ENCODE measurements around the gene RSPH10B2. TPM values are rescaled to one million over a fixed set of nuclear protein-coding genes. Genes with fewer than 3 reads are reported as not detected.
"Not testable (repeated sequence)": the region's sequence is repeated elsewhere in the genome, so short reads cannot be mapped to it uniquely, and the experiment has no call there.

The RSPH10B2 gene
- total and polyA plus RNA-seq, 2 of the 13 experiments (the other 11 are each of a cell fraction or from before 2014, with no cell fraction given): 0.31 TPM; not detected in 1

- WGBS (ENCODE audit: low lambda C conversion rate): 74% methylated on average over 6 of the region's 6 CpGs
- H3K27ac ChIP-seq (ENCODE audit: extremely low read length, insufficient read depth, low read length): no peak overlapping the region
- no peaks in the 10 kb centered on the region for H3K27me3 ChIP-seq (ENCODE audit: control insufficient read depth in 1 of 2, insufficient read depth in 2 of 2, low read length in 2 of 2)
- no peaks in the 10 kb centered on the region for H3K36me3 ChIP-seq (replicated peaks in 1 of 2; ENCODE audit: control insufficient read depth in 1 of 2, insufficient read depth in 2 of 2, low read length in 2 of 2)
- ChIA-PET CTCF (ENCODE audit: low intra/inter-chr PET ratio, low total read pairs) (no interaction called here), POLR2A (no interaction called here)
- no peak overlapping the region for H3K4me2 ChIP-seq (ENCODE audit: low read depth, low read length)
- H3K9me3 ChIP-seq (ENCODE audit: low read length): no peaks in the 10 kb centered on the region
- in situ Hi-C loops (cut with HindIII; ENCODE audit: extremely low pct_ligation_motif_present, low pct_unique_long_range_greater_than_20kb): no loop called here
- no peak overlapping the region for H3K9ac ChIP-seq (ENCODE audit: insufficient read depth, low read depth, low read length)
- BruUV-seq (replicated peaks): no TSS peak
- H4K20me1 ChIP-seq (ENCODE audit: insufficient read depth, low read length): no peaks in the 10 kb centered on the region
- no peaks in the 10 kb centered on the region for H3K4me1 ChIP-seq (ENCODE audit: insufficient read depth, low read length)
- TF ChIP-seq CTCF (CRISPR knock-in tag; IDR thresholded peaks at IDR 0.05) (peak; percentile 30; the same call in 1 of the 2 replicates), IRF2 (CRISPR knock-in tag; IDR thresholded peaks at IDR 0.05) (no peak)
- FAIRE-seq (no peak), ATAC-seq (no peak), DNase-seq (ENCODE audit: low spot score) (no peak)
- no peak overlapping the region for H2AFZ ChIP-seq (ENCODE audit: low read length)
- H3K4me3 ChIP-seq (replicated peaks in 1 of 3; ENCODE audit: insufficient read depth in 1 of 3, low read depth in 2 of 3, low read length in 3 of 3): no peak overlapping the region
- H3K79me2 ChIP-seq (ENCODE audit: insufficient read depth, low read length): no peaks in the 10 kb centered on the region
- intact Hi-C loops (cut with micrococcal nuclease; ENCODE audit: unreplicated experiment): no loop called here
Observed at GRCh38 chr7:6718124-6718523, 35.8 kb upstream of the RSPH10B2 start.

DNA sequence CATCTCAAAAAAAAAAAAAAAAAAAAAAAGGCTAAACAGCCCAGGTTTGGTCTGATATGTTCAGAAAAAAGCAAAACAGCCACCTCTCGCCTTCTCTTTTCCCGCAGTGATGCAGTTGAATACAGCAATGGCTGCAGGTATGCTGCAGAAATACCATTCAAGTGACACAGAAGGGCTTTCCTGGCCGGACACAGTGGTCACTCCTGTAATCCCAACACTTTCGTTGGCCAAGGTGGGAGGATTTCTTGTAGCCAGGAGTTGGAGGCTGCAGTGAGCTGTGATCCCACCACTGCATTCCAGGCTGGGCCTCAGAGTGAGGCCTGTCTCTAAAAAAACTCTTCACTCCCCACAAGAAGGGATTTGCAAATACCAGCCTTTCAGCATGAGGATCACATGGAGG lies 29.6 kb upstream of the RSPH10B2 start:
- WGBS (ENCODE audit: low lambda C conversion rate): 70% methylated on average over 4 of the region's 4 CpGs
- in situ Hi-C loops (cut with HindIII; ENCODE audit: extremely low pct_ligation_motif_present, low pct_unique_long_range_greater_than_20kb); H3K36me3 ChIP-seq (replicated peaks in 1 of 2; ENCODE audit: control insufficient read depth in 1 of 2, insufficient read depth in 2 of 2, low read length in 2 of 2); H3K9me3 ChIP-seq (ENCODE audit: low read length); CTCF ChIA-PET (ENCODE audit: low intra/inter-chr PET ratio, low total read pairs); H3K4me1 ChIP-seq (ENCODE audit: insufficient read depth, low read length); BruUV-seq (replicated peaks); H3K9ac ChIP-seq (ENCODE audit: insufficient read depth, low read depth, low read length); intact Hi-C loops (cut with micrococcal nuclease; ENCODE audit: unreplicated experiment); H3K27ac ChIP-seq (ENCODE audit: extremely low read length, insufficient read depth, low read length); FAIRE-seq; H3K4me3 ChIP-seq (replicated peaks in 1 of 3; ENCODE audit: insufficient read depth in 1 of 3, low read depth in 2 of 3, low read length in 3 of 3); H2AFZ ChIP-seq (ENCODE audit: low read length); H3K4me2 ChIP-seq (ENCODE audit: low read depth, low read length); POLR2A ChIA-PET; H4K20me1 ChIP-seq (ENCODE audit: insufficient read depth, low read length); H3K27me3 ChIP-seq (ENCODE audit: control insufficient read depth in 1 of 2, insufficient read depth in 2 of 2, low read length in 2 of 2); ATAC-seq; DNase-seq (ENCODE audit: low spot score); H3K79me2 ChIP-seq (ENCODE audit: insufficient read depth, low read length): not testable (repeated sequence)

Data from HepG2 (cell line).